ENCODE results near the gene RAB18.

- TF ChIP-seq CTCF (IDR thresholded peaks at IDR 0.05) (no peak), ZFX (IDR thresholded peaks at IDR 0.05; ENCODE audit: borderline replicate concordance) (no peak)
Observed at GRCh38 chr10:27461312-27461711, 42.8 kb upstream of the RAB18 start.

Data from 22Rv1 (cell line).